GM19099 (cell line): ENCODE results near the gene BTBD9.

ENCODE experiments used
- POLR2A ChIP-seq: IDR thresholded peaks from 3 replicates; pipeline ENCODE4 v1.6.1; 2011; ENCODE audit warnings: low read depth; ENCODE audit not compliant: insufficient read length; ENCODE audit errors: extremely low read depth

Gene BTBD9

DNA sequence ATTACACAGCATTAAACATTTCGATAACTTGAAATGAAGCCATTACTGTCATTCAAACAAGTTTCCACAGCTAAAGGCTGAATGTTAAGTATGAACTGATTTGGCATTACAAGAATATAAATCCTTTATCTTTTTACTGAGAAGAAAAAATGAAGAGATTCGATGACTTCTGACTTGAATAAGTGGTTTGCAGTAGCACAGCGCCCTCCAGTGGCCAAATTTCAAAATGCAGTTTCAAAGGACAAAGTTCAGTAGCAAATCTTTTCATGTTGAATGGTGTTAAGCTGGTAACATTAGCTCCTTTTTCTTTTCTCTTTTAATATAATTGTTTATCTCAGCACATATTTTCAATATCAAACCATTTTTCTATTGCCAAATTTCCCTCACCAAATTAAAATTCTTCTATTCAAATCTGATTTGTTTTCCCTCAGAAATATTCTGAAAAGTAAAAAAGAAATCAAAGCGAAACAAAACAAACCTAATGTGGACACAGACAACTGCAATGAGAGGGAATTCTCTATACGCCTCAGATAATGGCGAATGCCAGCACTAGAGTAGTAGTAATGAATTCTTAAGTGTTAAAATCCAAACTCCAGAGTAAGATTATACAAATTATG is 145.7 kb downstream of the BTBD9 start:
- no peak for TF ChIP-seq POLR2A

GRCh38 chr6:38492031-38492430 is 147.7 kb downstream of the BTBD9 start:
- no peak for TF ChIP-seq POLR2A

GRCh38 chr6:38489951-38490350 is 149.8 kb downstream of the BTBD9 start:
- TF ChIP-seq POLR2A: no peak

DNA sequence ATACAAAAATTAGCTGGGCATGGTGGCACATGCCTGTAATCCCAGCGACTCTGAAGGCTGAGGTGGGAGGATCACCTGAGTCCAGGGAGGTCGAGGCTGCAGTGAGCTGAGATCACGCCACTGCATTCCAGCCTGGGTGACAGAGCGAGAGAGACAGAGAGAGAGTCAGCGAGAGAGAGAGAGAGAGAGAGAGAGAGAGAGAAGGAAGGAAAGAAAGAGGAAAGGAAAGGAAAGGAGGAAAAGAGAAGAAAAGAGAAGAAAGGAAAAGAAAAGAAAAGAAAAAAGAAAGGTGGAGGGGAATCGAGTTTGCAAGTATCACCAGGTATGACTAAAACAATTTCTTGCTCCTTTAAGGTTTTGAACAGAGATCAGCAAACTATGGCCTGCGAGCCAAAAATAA is 152.3 kb downstream of the BTBD9 start:
- no peak for TF ChIP-seq POLR2A

DNA sequence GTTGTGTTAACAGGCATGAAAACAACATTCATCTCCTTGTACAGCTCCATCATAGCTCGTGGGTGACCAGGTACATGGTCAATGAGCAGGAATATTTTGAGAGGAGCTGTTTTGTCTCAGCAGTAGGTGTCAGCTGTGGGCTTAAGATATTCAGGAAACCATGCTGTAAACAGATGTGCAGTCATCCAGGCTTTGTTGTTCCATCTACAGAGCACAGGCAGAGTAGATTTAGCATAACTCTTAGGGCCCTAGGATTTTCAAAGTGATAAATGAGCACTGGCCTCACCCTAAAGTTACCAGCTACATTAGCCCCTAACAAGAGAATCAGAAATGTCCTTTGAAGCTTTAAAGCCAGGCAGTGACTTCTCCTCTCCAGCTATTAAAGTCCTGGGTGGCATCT is 154.2 kb downstream of the BTBD9 start:
- TF ChIP-seq POLR2A: no peak

DNA sequence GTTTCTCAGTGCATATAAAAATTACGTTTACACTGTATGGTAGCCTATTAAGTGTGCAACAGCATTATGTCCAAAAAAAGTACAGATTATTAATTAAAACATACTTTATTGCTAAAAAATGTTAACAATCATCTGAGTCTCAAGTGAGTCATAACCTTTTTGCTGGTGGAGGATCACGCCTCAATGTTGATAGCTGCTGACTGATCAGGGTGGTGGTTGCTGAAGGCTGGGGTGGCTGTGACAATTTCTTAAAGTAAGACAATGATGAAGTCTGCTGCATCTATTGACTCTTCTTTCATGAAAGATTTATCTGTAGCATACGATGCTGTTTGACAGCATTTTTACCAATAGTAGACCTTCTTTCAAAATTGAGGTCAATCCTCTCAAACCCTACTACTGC is 155.1 kb downstream of the BTBD9 start:
- TF ChIP-seq POLR2A: no peak

DNA sequence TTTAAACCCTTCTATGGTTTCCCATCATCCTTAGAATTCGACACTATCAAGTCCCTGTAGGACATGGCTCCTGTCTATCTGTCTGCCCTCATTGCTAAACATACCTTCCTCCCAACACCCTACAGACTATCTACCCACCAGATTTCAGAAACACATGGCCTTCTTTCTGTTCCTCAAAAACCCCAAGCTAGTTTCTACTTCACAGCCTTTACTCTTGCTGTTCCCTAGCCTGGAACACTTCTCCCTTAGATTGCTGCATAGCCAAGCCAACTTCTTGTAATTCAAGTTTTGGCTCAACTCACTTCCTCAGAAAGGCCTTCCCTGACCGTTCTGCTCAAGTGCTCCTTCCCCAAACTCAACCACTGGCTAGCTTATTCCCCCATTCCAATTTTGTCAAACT is 156.2 kb downstream of the BTBD9 start:
- no peak for TF ChIP-seq POLR2A

DNA sequence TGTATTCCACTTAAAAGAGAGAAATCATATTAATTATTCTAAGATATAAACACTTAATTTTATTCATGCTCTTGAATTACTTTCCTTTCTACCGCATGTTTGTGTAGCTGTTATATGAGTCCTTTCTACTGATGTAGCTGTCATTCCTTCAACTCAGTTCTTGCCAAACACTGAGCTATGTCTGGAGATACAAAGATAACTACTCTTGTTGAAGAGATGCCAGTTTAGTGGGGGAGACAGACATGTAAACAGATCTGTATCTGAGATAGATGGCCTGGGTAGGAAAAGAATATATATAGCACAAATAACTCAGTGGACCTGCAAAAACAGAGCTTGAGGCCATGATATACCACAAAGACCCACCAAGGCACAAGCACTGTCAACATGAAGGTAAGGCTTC is 157.3 kb downstream of the BTBD9 start:
- no peak for TF ChIP-seq POLR2A

GRCh38 chr6:38481851-38482250 is 157.9 kb downstream of the BTBD9 start:
- no peak for TF ChIP-seq POLR2A

DNA sequence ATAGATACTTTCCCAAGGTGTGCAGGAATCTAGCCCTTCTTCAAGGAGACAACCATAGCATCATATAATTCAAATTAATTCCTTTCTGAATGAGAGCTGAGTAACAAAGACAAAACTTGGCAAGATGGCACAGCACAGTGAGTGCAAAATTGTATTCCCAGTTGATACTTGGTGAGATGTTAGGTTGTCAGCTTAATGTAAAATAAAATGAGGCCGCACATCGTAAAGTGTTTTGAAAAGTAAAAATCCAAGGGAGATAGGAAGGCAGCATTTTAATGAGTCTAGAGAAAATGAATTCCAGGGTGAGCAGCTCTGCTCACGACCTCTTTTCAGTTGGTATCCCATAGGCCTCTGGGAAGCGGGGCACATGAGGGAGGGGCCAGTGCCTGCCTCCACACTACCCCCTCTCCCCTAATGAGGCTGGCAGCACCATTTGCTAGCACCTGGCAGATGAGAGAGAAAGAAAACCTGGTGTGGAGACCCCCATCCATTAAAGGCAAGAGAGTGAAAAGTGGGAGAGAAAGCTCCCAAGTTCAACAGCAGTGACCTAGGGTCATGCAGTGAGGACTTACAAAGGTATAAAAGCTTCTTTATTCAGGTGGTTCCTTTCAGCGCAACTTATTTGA is 158.4 kb downstream of the BTBD9 start:
- TF ChIP-seq POLR2A: no peak

DNA sequence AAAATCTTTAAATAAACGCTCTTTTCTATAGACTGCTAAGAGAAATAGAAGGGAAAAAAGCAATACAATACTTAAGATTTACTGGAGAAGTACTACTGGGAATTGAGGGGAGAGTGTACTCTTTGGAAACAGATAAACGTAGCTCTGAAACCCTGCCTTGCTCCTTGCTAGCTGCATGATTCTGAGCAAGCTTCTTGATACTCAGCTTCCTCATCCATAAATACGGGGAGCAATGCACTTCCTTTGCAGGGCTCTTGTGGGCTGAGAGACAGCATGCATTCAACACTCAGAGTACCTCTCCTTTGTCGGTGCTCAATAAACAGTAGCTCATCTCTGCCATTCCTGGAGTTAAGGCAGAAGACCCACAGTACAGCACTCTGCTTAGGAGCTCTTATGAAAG is 159.7 kb downstream of the BTBD9 start:
- no peak for TF ChIP-seq POLR2A

- no peak for TF ChIP-seq POLR2A
These were observed 160.4 kb downstream of the BTBD9 start for GRCh38 chr6:38479331-38479730.

GRCh38 chr6:38477680-38478260 is 162.0 kb downstream of the BTBD9 start:
- TF ChIP-seq POLR2A: no peak

GRCh38 chr6:38476888-38477287 is 162.8 kb downstream of the BTBD9 start:
- no peak for TF ChIP-seq POLR2A

DNA sequence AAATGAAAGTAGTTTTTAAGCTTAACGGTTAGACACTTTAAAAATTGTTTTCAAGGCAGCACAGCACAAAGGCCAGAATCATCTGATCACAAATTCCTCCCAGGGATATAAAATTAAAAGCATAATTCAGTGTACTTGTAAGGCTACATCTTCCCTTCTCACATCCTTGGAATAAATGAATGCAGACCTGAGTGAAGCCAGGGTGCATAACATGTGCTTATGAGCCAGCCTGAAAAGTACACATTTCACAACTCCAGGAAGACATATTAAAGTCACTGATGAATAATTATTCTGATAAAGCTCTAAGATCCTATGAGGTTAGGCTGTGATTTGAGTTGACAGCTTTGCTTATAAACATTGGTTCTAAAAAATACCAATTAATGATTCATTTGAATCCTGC is 163.6 kb downstream of the BTBD9 start:
- no peak for TF ChIP-seq POLR2A

DNA sequence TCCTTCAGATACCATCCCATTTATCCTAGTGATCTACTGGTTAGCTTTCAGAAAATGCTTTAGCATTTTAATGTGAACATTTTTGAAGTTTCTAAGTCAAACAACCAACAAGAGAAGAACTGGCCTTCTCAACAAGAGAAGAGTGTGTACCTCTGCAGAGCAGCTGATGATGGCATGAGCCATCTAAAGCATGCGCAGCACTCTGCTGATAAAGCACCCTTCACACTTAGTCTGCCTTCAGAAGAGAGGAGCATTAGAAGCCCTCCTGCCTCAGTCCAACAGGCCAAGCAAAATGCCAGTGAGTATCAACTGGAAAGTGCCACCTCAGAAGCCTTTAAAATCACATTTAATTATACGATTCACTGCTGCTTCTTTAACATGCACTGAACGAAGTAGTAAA is 169.2 kb downstream of the BTBD9 start:
- TF ChIP-seq POLR2A: no peak
